ENCODE measurements around the gene RBCK1.
"Not testable (repeated sequence)": the region's sequence is repeated elsewhere in the genome, so short reads cannot be mapped to it uniquely, and the experiment has no call there.

The RBCK1 gene

DNA sequence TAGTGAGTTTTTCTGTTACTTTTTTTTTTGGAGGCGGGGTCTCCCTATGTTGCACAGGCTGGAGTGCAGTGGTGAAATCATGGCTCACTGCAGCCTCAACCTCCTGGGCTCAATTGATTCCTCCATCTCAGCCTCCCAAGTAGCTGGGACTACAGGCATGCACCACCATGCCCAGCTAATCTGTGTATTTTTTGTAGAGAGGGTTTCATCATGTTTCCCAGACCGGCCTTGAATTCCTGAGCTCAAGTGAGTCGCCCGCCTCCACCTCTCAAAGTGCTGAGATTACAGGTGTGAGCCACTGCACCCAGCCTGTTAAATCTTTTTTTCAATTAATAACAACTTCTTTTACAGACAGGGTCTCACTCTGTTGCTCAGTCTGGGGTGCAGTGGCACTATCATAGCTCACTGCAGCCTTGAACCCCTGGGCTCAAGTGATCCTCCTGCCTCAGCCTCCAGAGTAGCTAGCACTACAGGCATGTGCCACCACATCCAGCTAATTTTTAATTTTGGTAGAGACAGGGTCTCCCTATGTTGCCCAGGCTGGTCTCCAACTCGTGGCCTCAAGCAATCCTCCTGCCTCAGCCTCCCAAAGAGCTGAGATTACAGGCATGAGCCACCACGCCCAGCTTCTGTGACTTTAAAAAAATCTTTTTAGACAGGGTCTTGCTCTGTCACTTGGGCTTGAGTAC is 68.6 kb downstream of the RBCK1 start:
- not testable (repeated sequence) for DNase-seq

DNA sequence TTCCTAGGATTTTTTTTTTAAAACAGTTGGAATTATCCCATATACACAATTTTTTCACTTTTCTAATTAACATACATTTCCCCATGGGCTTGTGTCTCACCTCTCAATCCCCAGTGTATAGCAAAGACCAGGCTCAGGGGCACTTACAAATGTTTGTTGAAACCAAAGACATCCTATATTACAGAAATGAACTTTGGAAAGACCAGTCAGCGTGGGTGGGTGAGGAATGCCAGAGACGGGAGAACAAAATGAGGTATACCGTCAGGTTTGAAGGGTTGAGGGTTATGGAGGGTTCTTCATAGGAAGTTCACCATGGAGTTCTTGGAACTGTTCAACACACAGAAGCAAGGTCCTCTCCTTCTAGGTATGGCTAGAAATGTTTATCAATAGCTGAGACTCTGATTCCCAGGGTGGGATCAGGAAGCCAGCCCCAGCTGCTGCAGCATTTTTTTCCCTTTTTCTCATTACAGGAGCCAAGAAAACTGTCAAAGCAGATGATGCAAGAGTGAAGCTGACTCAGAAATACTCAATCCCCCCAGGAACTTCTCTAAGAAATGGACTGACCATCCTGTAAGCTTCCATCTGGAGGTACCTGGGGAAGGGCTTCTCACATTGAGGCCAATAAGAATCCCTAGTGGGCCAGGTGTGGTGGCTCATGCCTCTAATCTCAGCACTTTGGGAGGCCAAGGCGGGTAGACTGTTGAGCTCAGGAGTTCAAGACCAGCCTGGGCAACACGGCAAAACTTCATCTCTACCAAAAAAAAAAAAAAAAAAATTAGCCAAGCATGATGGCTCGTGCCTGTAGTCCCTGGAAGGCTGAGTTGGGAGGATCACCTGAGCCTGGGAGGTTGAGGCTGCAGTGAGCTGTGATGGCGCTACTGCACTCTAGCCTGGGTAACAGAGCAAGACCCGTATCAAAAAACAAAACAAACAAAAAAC is 70.2 kb downstream of the RBCK1 start:
- no peak for DNase-seq

DNA sequence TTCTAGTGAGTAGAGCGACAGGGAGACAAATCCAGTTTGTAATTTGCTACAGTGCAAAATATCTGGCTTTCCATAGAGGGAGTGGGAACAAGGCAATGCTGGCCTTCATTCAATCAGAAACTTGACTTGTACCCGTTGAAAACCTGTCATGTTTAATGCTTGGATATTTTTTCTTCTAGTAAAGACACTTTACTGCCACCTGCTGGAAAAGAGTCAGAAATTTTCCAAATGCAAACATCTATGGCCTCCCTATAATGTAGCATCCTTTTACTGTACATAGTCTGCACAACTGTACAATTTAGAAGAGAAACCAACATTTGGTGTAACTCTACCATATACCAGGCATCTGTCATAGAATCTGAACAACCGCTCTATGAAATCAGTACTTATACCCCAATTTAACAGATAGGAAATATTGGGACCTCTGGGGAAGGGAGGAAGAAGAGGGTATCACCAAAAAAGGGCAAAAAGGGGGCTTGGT is 70.9 kb downstream of the RBCK1 start:
- DNase-seq: no peak

DNA sequence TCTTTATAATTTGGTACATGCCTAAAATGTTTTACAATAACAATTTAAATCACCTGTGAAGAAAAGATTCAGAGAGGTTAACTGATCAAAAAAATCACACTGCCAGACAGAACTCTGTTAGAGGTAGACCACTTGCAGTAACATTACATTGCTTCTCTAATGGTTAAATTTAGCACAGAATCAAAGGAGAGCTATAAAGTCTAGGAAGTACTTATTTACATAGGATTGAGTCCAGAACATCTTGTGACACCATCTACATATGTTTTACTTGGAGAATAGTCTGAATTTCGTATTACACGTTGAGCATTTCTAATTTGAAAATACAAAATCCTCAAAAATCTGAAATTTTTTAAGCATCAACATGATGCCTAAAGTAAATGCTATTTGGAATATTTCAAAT is 71.4 kb downstream of the RBCK1 start:
- no peak for DNase-seq

DNA sequence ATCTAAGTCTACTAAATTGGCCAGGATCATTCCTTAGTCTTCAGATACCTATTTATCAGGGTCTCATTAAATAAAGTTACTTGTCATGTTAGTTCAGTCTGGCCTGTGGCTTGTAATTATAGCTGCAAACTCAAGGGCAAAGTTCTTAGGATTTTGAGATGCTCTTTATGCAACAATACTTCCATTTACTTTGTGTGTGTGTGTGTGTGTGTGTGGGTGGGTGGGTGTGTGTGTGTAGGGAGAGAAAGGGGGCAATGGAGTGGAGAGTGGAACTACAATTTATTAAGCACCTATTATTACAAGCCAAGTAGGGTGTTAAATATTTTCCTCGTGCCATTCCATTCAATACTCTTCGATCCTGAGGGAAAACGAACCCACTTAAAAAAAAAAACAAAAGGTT is 71.9 kb downstream of the RBCK1 start:
- no peak for DNase-seq

DNA sequence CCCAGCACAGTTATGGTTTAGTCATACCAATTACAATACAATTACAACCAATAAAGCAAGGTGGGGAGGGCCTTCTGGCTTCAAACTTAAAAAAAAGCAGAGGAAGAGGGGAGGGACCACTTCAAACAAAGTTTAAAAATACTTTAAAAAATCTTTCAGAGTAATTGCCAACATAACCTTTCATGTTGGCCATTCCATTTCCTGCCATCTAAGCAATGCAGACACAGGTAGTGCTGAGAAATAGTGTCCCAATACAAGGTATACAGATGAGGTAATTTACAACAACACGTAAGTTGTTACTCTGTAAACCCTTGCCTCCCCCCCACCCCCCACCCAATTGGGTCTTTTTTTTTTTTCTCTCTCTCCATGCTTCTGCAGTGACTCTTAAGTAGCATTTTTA is 73.1 kb downstream of the RBCK1 start:
- DNase-seq: no peak
